ENCODE data around the gene AGAP4. TPM values are rescaled to one million over a fixed set of nuclear protein-coding genes. Genes with fewer than 3 reads are reported as not detected.
"Not testable (repeated sequence)": the region's sequence is repeated elsewhere in the genome, so short reads cannot be mapped to it uniquely, and the experiment has no call there.

The AGAP4 gene
- polyA plus RNA-seq (2012; ENCODE audit: insufficient read length, low read depth): 9.0 TPM

DNA sequence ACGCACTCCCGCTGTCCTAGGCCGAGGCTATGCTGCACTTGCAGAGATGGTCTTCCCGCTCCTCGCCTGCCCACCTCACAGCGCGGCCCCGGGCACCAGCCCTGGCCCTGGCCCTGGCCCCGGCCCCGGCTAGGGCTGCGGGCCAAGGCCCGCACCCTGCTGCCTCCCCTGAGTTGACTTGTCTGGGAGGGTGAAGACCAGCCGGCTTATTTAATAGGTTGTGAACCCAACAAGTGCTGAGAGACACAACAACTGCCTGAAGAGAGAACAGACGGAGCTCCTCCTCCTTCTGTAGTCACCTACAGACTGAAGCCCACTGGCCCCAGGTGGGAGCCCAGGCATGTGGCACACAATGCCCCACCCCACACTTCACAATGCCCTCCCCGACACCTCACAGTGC, at the start of gene AGAP4:
Gene AGAP4 (minus strand): TSS at position 101 of the 400 bp plus-strand sequence. CDS start 153 bp downstream, outside the sequence.
- TF ChIP-seq FOXP2 (optimal IDR thresholded peaks at IDR 0.05; ENCODE audit: borderline replicate concordance, extremely low read depth, extremely low read length, insufficient read depth); POLR2AphosphoS5 (IDR thresholded peaks at IDR 0.05; ENCODE audit: low read depth, low read length): not testable (repeated sequence)
- TF ChIP-seq, protein P1, sequence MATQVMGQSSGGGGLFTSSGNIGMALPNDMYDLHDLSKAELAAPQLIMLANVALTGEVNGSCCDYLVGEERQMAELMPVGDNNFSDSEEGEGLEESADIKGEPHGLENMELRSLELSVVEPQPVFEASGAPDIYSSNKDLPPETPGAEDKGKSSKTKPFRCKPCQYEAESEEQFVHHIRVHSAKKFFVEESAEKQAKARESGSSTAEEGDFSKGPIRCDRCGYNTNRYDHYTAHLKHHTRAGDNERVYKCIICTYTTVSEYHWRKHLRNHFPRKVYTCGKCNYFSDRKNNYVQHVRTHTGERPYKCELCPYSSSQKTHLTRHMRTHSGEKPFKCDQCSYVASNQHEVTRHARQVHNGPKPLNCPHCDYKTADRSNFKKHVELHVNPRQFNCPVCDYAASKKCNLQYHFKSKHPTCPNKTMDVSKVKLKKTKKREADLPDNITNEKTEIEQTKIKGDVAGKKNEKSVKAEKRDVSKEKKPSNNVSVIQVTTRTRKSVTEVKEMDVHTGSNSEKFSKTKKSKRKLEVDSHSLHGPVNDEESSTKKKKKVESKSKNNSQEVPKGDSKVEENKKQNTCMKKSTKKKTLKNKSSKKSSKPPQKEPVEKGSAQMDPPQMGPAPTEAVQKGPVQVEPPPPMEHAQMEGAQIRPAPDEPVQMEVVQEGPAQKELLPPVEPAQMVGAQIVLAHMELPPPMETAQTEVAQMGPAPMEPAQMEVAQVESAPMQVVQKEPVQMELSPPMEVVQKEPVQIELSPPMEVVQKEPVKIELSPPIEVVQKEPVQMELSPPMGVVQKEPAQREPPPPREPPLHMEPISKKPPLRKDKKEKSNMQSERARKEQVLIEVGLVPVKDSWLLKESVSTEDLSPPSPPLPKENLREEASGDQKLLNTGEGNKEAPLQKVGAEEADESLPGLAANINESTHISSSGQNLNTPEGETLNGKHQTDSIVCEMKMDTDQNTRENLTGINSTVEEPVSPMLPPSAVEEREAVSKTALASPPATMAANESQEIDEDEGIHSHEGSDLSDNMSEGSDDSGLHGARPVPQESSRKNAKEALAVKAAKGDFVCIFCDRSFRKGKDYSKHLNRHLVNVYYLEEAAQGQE (IDR thresholded peaks at IDR 0.05; ENCODE audit: insufficient read depth in 1 of 2, low read depth in 2 of 2, low read length in 2 of 2): not testable (repeated sequence)

DNA sequence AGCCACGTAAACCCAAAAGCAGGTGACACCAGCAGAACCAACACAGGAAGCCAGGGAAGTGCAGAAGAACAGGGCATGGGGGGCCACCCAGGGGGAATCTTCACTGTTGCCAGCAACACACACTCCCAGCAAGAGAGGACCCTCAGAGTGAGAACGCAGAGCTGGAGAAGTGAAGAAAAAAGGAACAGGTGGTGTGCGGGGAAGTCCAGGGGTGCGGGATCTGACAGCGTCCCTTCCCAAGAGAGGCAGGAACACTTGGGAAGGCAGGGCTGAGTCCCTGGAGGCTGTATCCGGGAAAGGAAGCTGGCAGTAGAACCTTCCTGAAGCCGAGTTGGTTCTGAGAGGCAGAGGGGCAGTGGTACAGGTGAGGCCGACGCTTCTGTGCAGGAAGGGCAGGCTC, 27.7 kb downstream of the AGAP4 start:
- TF ChIP-seq POLR2AphosphoS5 (IDR thresholded peaks at IDR 0.05; ENCODE audit: low read depth, low read length) (no peak), TAF1 (IDR thresholded peaks at IDR 0.05; ENCODE audit: borderline replicate concordance, insufficient read depth, low read length) (no peak), FOXP2 (optimal IDR thresholded peaks at IDR 0.05; ENCODE audit: borderline replicate concordance, extremely low read depth, extremely low read length, insufficient read depth) (no peak), SIN3A (IDR thresholded peaks at IDR 0.05; ENCODE audit: borderline replicate concordance, insufficient read depth, low read length) (no peak)
- TF ChIP-seq, protein P1 (IDR thresholded peaks at IDR 0.05; ENCODE audit: insufficient read depth in 1 of 2, low read depth in 2 of 2, low read length in 2 of 2): no peak

DNA sequence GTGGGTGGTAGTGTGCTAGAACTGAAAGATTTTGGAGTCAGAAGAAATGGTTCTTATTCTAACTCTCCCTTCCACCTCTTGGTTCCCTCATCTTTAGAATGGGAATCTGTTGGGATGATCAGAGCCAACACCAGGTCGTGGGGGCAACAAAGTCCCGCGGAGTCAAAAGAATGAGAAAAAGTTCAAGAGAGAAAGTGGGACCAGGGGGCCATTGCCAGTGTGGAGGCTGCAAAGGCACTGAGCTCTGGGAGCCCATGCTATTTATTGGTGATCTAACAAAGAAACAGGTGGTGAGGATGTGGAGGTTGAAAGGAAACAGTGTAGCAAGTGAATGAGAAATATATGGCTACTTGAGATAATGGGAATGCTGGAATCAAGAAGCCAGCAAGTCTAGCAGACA, 29.4 kb downstream of the AGAP4 start:
- TF ChIP-seq TAF1 (IDR thresholded peaks at IDR 0.05; ENCODE audit: borderline replicate concordance, insufficient read depth, low read length): no peak
- TF ChIP-seq SIN3A (IDR thresholded peaks at IDR 0.05; ENCODE audit: borderline replicate concordance, insufficient read depth, low read length): no peak
- TF ChIP-seq, protein P1 (IDR thresholded peaks at IDR 0.05; ENCODE audit: insufficient read depth in 1 of 2, low read depth in 2 of 2, low read length in 2 of 2): no peak
- TF ChIP-seq FOXP2 (optimal IDR thresholded peaks at IDR 0.05; ENCODE audit: borderline replicate concordance, extremely low read depth, extremely low read length, insufficient read depth): no peak
- no peak for TF ChIP-seq POLR2AphosphoS5 (IDR thresholded peaks at IDR 0.05; ENCODE audit: low read depth, low read length)

DNA sequence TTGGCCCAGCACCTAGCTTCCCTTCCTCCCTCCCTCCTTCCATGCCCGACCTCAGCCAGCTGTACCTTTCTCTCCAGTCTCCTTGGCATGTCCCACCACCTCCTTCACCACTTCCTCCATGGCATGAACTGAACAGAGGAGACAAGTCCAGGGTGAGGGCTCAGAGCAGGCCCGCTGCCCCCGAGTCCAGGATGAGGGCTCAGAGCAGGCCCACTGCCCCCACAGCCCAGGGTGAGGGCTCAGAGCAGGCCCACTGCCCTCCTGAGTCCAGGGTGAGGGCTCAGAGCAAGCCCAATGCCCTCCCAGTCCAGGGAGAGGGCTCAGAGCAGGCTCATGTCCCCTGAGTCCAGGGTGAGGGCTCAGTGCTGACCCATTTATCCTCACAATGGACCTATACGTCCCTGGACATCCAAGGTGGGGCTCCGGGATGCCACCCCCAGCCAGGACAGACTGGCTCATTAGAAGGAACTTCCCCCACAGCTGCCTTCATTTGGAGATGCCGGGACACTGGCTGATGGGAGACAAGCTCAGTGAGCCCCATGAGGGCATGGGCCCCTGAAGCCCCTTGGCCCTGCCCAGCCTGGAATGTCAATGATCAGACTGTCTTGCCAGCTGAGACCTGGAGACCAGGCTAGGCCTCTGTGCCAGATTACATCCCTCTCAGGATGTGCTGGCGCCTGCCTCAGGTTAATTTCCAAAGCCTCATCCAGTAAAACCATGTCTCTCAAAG, 30.0 kb downstream of the AGAP4 start:
- TF ChIP-seq TAF1 (IDR thresholded peaks at IDR 0.05; ENCODE audit: borderline replicate concordance, insufficient read depth, low read length) (no peak), SIN3A (IDR thresholded peaks at IDR 0.05; ENCODE audit: borderline replicate concordance, insufficient read depth, low read length) (no peak), POLR2AphosphoS5 (IDR thresholded peaks at IDR 0.05; ENCODE audit: low read depth, low read length) (no peak), FOXP2 (optimal IDR thresholded peaks at IDR 0.05; ENCODE audit: borderline replicate concordance, extremely low read depth, extremely low read length, insufficient read depth) (no peak)
- TF ChIP-seq, protein P1 (IDR thresholded peaks at IDR 0.05; ENCODE audit: insufficient read depth in 1 of 2, low read depth in 2 of 2, low read length in 2 of 2): no peak

Measured in PFSK-1 (cell line).